Measurements from ENCODE around the gene ACP3. TPM values are rescaled to one million over a fixed set of nuclear protein-coding genes. Genes with fewer than 3 reads are reported as not detected.

The ACP3 gene
- total and polyA plus RNA-seq, 2 of the 4 experiments (the other 2 are of a cell fraction), result 0.36 to 0.54 TPM

DNA sequence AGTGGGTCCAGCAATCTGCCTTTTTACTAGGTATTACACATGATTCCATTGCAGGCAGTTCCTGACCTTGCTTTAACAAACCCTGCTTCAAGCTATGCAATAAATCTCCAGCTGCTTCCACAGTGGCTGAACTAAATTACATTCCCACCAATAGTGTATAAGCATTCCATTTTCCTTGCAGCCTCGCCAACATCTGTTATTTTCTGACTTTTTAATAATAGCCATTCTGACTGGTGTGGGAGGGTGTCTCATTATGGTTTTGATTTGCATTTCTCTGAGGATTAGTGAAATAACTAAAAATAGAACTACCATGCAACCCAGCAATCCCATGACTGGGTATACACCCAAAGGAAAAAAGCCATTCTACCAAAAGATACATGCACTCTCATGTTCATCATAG is 63.7 kb downstream of the ACP3 start:
- H3K9me1 ChIP-seq (ENCODE audit: insufficient read depth, low read length), result no peaks in the 10 kb centered on the region
- H4K20me1 ChIP-seq (ENCODE audit: insufficient read depth, low read length), result no peaks in the 10 kb centered on the region
- no peak for DNase-seq
- H3K23ac ChIP-seq (ENCODE audit: low read depth, low read length), result no peak overlapping the region
- H2BK5ac ChIP-seq (ENCODE audit: low read depth, low read length, poor library complexity, severe bottlenecking), result no peak overlapping the region
- no peak overlapping the region for H2BK20ac ChIP-seq (ENCODE audit: low read depth, low read length)
- no peak for ATAC-seq (ENCODE audit: low read depth)
- no peak overlapping the region for H3K4ac ChIP-seq (ENCODE audit: low read depth, low read length)
- no peak overlapping the region for H4K91ac ChIP-seq (ENCODE audit: insufficient read depth, low read depth, low read length)
- H4K8ac ChIP-seq (ENCODE audit: low read depth in 2 of 2, low read length in 2 of 2), result no peak overlapping the region
- H3K79me1 ChIP-seq (ENCODE audit: low read depth in 1 of 2, low read length in 2 of 2), result no peaks in the 10 kb centered on the region
- H3K9me3 ChIP-seq (ENCODE audit: control insufficient read depth, insufficient read depth, low read length), result no peaks in the 10 kb centered on the region
- H3K4me1 ChIP-seq (ENCODE audit: control insufficient read depth, insufficient read depth, low read length), result no peaks in the 10 kb centered on the region
- BruUV-seq (replicated peaks), result no TSS peak
- H2AFZ ChIP-seq (replicated peaks; ENCODE audit: low read length, poor library complexity), result no peak overlapping the region
- H3K27ac ChIP-seq (ENCODE audit: insufficient read depth, low read length), result no peak overlapping the region
- no peak overlapping the region for H3K4me3 ChIP-seq (ENCODE audit: insufficient read depth, low read depth, low read length)
- TF ChIP-seq MAZ (IDR thresholded peaks at IDR 0.05; ENCODE audit: borderline replicate concordance, low read depth, low read length) (no peak), BHLHE40 (IDR thresholded peaks at IDR 0.05; ENCODE audit: low read depth, low read length) (no peak), SMC3 (IDR thresholded peaks at IDR 0.05; ENCODE audit: low read depth, low read length) (no peak), RCOR1 (IDR thresholded peaks at IDR 0.05; ENCODE audit: insufficient replicate concordance, low read length) (no peak), FOS (IDR thresholded peaks at IDR 0.05; ENCODE audit: low read depth, low read length) (no peak), POLR2A (IDR thresholded peaks at IDR 0.05; ENCODE audit: low read depth, low read length) (no peak), MAFK (IDR thresholded peaks at IDR 0.05; ENCODE audit: low read depth, low read length) (no peak), MXI1 (IDR thresholded peaks at IDR 0.05; ENCODE audit: borderline replicate concordance, low read depth, low read length) (no peak), CHD1 (IDR thresholded peaks at IDR 0.05; ENCODE audit: low read depth, low read length) (no peak), NFE2L2 (IDR thresholded peaks at IDR 0.05; ENCODE audit: low read depth, low read length) (no peak), RFX5 (IDR thresholded peaks at IDR 0.05; ENCODE audit: low read depth, low read length) (no peak), CEBPB (IDR thresholded peaks at IDR 0.05; ENCODE audit: low read depth, low read length) (no peak), RAD21 (IDR thresholded peaks at IDR 0.05; ENCODE audit: low read length) (no peak)
- TF ChIP-seq, protein P1, sequence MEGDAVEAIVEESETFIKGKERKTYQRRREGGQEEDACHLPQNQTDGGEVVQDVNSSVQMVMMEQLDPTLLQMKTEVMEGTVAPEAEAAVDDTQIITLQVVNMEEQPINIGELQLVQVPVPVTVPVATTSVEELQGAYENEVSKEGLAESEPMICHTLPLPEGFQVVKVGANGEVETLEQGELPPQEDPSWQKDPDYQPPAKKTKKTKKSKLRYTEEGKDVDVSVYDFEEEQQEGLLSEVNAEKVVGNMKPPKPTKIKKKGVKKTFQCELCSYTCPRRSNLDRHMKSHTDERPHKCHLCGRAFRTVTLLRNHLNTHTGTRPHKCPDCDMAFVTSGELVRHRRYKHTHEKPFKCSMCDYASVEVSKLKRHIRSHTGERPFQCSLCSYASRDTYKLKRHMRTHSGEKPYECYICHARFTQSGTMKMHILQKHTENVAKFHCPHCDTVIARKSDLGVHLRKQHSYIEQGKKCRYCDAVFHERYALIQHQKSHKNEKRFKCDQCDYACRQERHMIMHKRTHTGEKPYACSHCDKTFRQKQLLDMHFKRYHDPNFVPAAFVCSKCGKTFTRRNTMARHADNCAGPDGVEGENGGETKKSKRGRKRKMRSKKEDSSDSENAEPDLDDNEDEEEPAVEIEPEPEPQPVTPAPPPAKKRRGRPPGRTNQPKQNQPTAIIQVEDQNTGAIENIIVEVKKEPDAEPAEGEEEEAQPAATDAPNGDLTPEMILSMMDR (conservative IDR thresholded peaks at IDR 0.05; ENCODE audit: low read depth, low read length), result no peak
- TF ChIP-seq, protein P2, sequence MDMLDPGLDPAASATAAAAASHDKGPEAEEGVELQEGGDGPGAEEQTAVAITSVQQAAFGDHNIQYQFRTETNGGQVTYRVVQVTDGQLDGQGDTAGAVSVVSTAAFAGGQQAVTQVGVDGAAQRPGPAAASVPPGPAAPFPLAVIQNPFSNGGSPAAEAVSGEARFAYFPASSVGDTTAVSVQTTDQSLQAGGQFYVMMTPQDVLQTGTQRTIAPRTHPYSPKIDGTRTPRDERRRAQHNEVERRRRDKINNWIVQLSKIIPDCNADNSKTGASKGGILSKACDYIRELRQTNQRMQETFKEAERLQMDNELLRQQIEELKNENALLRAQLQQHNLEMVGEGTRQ (IDR thresholded peaks at IDR 0.05; ENCODE audit: low read depth, low read length), result no peak
- TF ChIP-seq, protein P3, sequence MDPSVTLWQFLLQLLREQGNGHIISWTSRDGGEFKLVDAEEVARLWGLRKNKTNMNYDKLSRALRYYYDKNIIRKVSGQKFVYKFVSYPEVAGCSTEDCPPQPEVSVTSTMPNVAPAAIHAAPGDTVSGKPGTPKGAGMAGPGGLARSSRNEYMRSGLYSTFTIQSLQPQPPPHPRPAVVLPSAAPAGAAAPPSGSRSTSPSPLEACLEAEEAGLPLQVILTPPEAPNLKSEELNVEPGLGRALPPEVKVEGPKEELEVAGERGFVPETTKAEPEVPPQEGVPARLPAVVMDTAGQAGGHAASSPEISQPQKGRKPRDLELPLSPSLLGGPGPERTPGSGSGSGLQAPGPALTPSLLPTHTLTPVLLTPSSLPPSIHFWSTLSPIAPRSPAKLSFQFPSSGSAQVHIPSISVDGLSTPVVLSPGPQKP (IDR thresholded peaks at IDR 0.05; ENCODE audit: borderline replicate concordance, low read depth, low read length), result no peak
- no peak overlapping the region for H2AK5ac ChIP-seq (ENCODE audit: low read depth, low read length)
- intact Hi-C loops (cut with micrococcal nuclease) (no loop called here), in situ Hi-C loops (cut with MboI; ENCODE audit: low sequenced_read_pairs) (no loop called here), dilution Hi-C loops (cut with HindIII; ENCODE audit: low sequenced_read_pairs, unreplicated experiment) (no loop called here)
- no CpG with 5 or more reads among the region's 1 CpG for WGBS, 2 experiments (ENCODE audit: extremely low coverage in 2 of 2, insufficient read length in 1 of 2)
- H3K56ac ChIP-seq (ENCODE audit: extremely low read depth, insufficient read depth, low read length), result no peak overlapping the region
- H2BK15ac ChIP-seq (ENCODE audit: low read depth, low read length), result no peak overlapping the region
- H4K5ac ChIP-seq (ENCODE audit: low read depth, low read length), result no peak overlapping the region
- H2AK9ac ChIP-seq (replicated peaks; ENCODE audit: low read depth, low read length, poor library complexity), result no peak overlapping the region
- no peak overlapping the region for H3K14ac ChIP-seq (replicated peaks; ENCODE audit: low read depth, low read length)
- H3K36me3 ChIP-seq (ENCODE audit: control insufficient read depth, insufficient read depth, low read length), result no peaks in the 10 kb centered on the region
- H2BK120ac ChIP-seq (ENCODE audit: low read depth, low read length), result no peak overlapping the region
- POLR2A ChIA-PET (ENCODE audit: unreplicated experiment), result no interaction called here
- H3K4me2 ChIP-seq (ENCODE audit: low read depth, low read length), result no peak overlapping the region
- H3K9ac ChIP-seq (ENCODE audit: low read depth, low read length), result no peak overlapping the region
- CTCF ChIA-PET, result no interaction called here
- no peak overlapping the region for H3K18ac ChIP-seq (ENCODE audit: low read depth, low read length)
- H3K27me3 ChIP-seq (ENCODE audit: control insufficient read depth, insufficient read depth, low read length), result peaks cover 1% of the 10 kb centered on the region; the same call in 1 of the 2 replicates
